ENCODE results near the gene PMEPA1. TPM values are rescaled to one million over a fixed set of nuclear protein-coding genes. Genes with fewer than 3 reads are reported as not detected.

PMEPA1 gene
- total RNA-seq, 1 donor from 2014 or later = 11.7 TPM

GRCh38 chr20:57676589-57677583 lies 32.9 kb downstream of the PMEPA1 start:
- no peak for DNase-seq

GRCh38 chr20:57675773-57676172 lies 34.0 kb downstream of the PMEPA1 start:
- DNase-seq = no peak

- no peak for DNase-seq
Observed at GRCh38 chr20:57672953-57673575, 36.8 kb downstream of the PMEPA1 start.

- DNase-seq = peak; percentile 12
Observed at GRCh38 chr20:57672164-57672563, 37.7 kb downstream of the PMEPA1 start.

- no peak for DNase-seq
Observed at GRCh38 chr20:57671662-57672061, 38.2 kb downstream of the PMEPA1 start.

- DNase-seq = no peak
Observed at GRCh38 chr20:57671072-57671391, 38.8 kb downstream of the PMEPA1 start.

GRCh38 chr20:57670288-57671071 lies 39.3 kb downstream of the PMEPA1 start:
- DNase-seq = no peak

GRCh38 chr20:57669632-57670031 lies 40.2 kb downstream of the PMEPA1 start:
- no peak for DNase-seq

- DNase-seq = no peak
Observed at GRCh38 chr20:57667924-57668782, 41.7 kb downstream of the PMEPA1 start.

GRCh38 chr20:57667388-57667787 lies 42.4 kb downstream of the PMEPA1 start:
- DNase-seq = no peak

GRCh38 chr20:57666834-57667157 lies 43.0 kb downstream of the PMEPA1 start:
- no peak for DNase-seq

GRCh38 chr20:57666106-57666833 lies 43.5 kb downstream of the PMEPA1 start:
- no peak for DNase-seq

- no peak for DNase-seq
Observed at GRCh38 chr20:57665589-57665971, 44.2 kb downstream of the PMEPA1 start.

GRCh38 chr20:57664924-57665588 lies 44.8 kb downstream of the PMEPA1 start:
- no peak for DNase-seq

- no peak for DNase-seq
Observed at GRCh38 chr20:57664476-57664875, 45.3 kb downstream of the PMEPA1 start.

- DNase-seq = no peak
Observed at GRCh38 chr20:57663681-57664451, 45.9 kb downstream of the PMEPA1 start.

- no peak for DNase-seq
Observed at GRCh38 chr20:57663241-57663640, 46.6 kb downstream of the PMEPA1 start.

GRCh38 chr20:57662456-57663240 lies 47.2 kb downstream of the PMEPA1 start:
- DNase-seq = no peak
